Activated CD4-positive, alpha-beta T cell treated with anti-CD3 and anti-CD28 coated beads, Interleukin-2, amount 10 ng/mL, durations not matched to agents 7 days and 5 days (primary cell): ENCODE data around the gene VSX1. TPM values are rescaled to one million over a fixed set of nuclear protein-coding genes. Genes with fewer than 3 reads are reported as not detected.

Source experiments
- CTCF ChIA-PET: fragments of 350-600 bp; sonication (Branson Sonifier 250); formaldehyde crosslinking; loops from one replicate; lab custom pipeline; 2021; ENCODE audit warnings: antibody characterized with exemption; lab: Charles Lee
- POLR2A ChIA-PET: fragments of 350-600 bp; sonication (Branson Sonifier 250); formaldehyde crosslinking; loops from one replicate; lab custom pipeline; 2021; ENCODE audit warnings: antibody characterized with exemption; lab: Charles Lee
- DNase-seq: peaks from one replicate; pipeline ENCODE4 v3.0.0-alpha.2; 2020
- H3K27ac Mint-ChIP-seq: one replicate; pipeline ENCODE4 v1.8.0; 2021; ENCODE audit warnings: mild to moderate bottlenecking, moderate library complexity, mixed read lengths
- H3K27me3 Mint-ChIP-seq: one replicate; pipeline ENCODE4 v1.8.0; 2021; ENCODE audit warnings: mixed read lengths
- H3K36me3 Mint-ChIP-seq: one replicate; pipeline ENCODE4 v1.8.0; 2021; ENCODE audit warnings: low read depth, mixed read lengths
- H3K4me1 Mint-ChIP-seq: one replicate; pipeline ENCODE4 v1.8.0; 2021; ENCODE audit warnings: mixed read lengths
- H3K4me3 Mint-ChIP-seq: one replicate; pipeline ENCODE4 v1.8.0; 2021; ENCODE audit warnings: mild to moderate bottlenecking, moderate library complexity, mixed read lengths
- H3K9me3 Mint-ChIP-seq: one replicate; pipeline ENCODE4 v1.8.0; 2021; ENCODE audit warnings: mixed read lengths
- total RNA-seq, 2 experiments: library from RNA; stranded (reverse); gene quantifications; one replicate each; pipeline ENCODE4 v1.2.3, GENCODE V29; 2021

VSX1 gene
- total RNA-seq, 2 experiments from 2014 or later = not detected

GRCh38 chr20:25071734-25072133, 10.2 kb downstream of the VSX1 start:
- Mint-ChIP-seq H3K27me3 (peaks cover 68% of the 10 kb centered on the region), H3K27ac (no peak overlapping the region), H3K9me3 (no peaks in the 10 kb centered on the region), H3K4me3 (no peak overlapping the region), H3K36me3 (no peaks in the 10 kb centered on the region), H3K4me1 (peaks cover under 1% of the 10 kb centered on the region)
- ChIA-PET POLR2A (no interaction called here), CTCF (interaction anchor here (1.2 kb wide), 1 partner anchor 9 kb away, joined by 4 read pairs; no protein-coding TSS in a partner anchor)
- no peak for DNase-seq

GRCh38 chr20:25070821-25071473, 11.0 kb downstream of the VSX1 start:
- ChIA-PET CTCF (interaction anchor here (0.6 to 1.2 kb wide), 3 partner anchors 8 to 702 kb away, joined by 3 to 4 read pairs (median 3); no protein-coding TSS in a partner anchor), POLR2A (no interaction called here)
- Mint-ChIP-seq H3K9me3 (no peaks in the 10 kb centered on the region), H3K27ac (no peak overlapping the region), H3K36me3 (no peaks in the 10 kb centered on the region), H3K4me1 (peaks cover 1% of the 10 kb centered on the region), H3K27me3 (peaks cover 61% of the 10 kb centered on the region), H3K4me3 (no peak overlapping the region)
- no peak for DNase-seq

- no peak overlapping the region for H3K4me3 Mint-ChIP-seq
- DNase-seq = no peak
- H3K27me3 Mint-ChIP-seq = peaks cover 38% of the 10 kb centered on the region
- peaks cover 3% of the 10 kb centered on the region for H3K4me1 Mint-ChIP-seq
- CTCF ChIA-PET = interaction anchor here (1.0 kb wide), 1 partner anchor 11 kb away, joined by 3 read pairs; no protein-coding TSS in a partner anchor
- H3K9me3 Mint-ChIP-seq = no peaks in the 10 kb centered on the region
- H3K36me3 Mint-ChIP-seq = no peaks in the 10 kb centered on the region
- POLR2A ChIA-PET = no interaction called here
- H3K27ac Mint-ChIP-seq = no peak overlapping the region
Observed at GRCh38 chr20:25067102-25067987, 14.6 kb downstream of the VSX1 start.

- Mint-ChIP-seq H3K4me1 (peaks cover 3% of the 10 kb centered on the region), H3K36me3 (no peaks in the 10 kb centered on the region), H3K27ac (no peak overlapping the region), H3K27me3 (peaks cover 33% of the 10 kb centered on the region), H3K4me3 (no peak overlapping the region), H3K9me3 (no peaks in the 10 kb centered on the region)
- ChIA-PET POLR2A (no interaction called here), CTCF (interaction anchor here (1.2 to 5.6 kb wide), 2 partner anchors 71 to 85 kb away, joined by 3 to 50 read pairs; no protein-coding TSS in a partner anchor)
- no peak for DNase-seq
Observed at GRCh38 chr20:25066386-25066785, 15.6 kb downstream of the VSX1 start.

DNA sequence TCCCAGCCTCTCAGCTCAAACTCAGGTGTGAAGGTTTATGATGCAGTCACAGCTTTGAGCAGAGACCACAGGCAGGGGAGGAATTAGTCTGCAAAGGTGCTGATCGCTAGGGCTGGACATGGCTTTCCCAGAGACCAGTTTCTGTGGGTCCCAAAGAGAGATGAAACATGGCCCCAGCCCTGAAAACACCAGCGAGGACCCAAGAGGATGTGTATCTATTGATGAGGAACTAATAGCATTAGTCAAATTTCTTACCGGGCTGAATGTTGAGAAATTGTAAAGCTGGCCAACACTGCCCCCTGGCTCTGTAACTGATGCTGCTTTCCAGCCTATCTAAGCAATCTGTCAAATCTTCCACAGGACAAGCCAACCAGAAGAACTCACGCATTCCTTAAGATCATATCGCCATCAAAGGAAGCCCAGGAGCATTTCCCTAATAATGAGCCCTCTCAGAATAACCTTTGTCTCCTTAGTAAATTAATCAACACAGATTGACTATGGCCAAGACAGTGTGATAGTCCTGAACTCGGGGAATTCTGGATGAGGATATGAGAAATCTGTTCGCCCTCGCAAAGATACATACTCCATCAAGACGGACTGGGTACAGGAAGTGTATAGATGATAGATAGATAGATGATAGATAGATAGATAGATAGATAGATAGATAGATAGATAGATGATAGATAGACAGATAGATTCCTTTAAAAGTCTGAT, 16.2 kb downstream of the VSX1 start:
- POLR2A ChIA-PET = no interaction called here

GRCh38 chr20:25065072-25065624, 16.8 kb downstream of the VSX1 start:
- H3K27me3 Mint-ChIP-seq = peaks cover 33% of the 10 kb centered on the region
- ChIA-PET CTCF (interaction anchor here (0.8 to 5.6 kb wide), 6 partner anchors 32 to 147 kb away, joined by 3 to 50 read pairs (median 4); no protein-coding TSS in a partner anchor), POLR2A (no interaction called here)
- no peak overlapping the region for H3K4me3 Mint-ChIP-seq
- H3K36me3 Mint-ChIP-seq = no peaks in the 10 kb centered on the region
- no peak overlapping the region for H3K27ac Mint-ChIP-seq
- peaks cover 8% of the 10 kb centered on the region for H3K4me1 Mint-ChIP-seq
- H3K9me3 Mint-ChIP-seq = no peaks in the 10 kb centered on the region
- DNase-seq = no peak

More for the DNA sequence above, 16.2 kb downstream of the VSX1 start:
- Mint-ChIP-seq H3K36me3 (no peaks in the 10 kb centered on the region), H3K27me3 (peaks cover 33% of the 10 kb centered on the region), H3K4me1 (peaks cover 3% of the 10 kb centered on the region), H3K4me3 (no peak overlapping the region), H3K27ac (no peak overlapping the region), H3K9me3 (no peaks in the 10 kb centered on the region)
- peak; percentile 69 for DNase-seq
- CTCF ChIA-PET = interaction anchor here (0.8 to 5.6 kb wide), 4 partner anchors 61 to 84 kb away, joined by 3 to 50 read pairs (median 3); no protein-coding TSS in a partner anchor

GRCh38 chr20:25064561-25065071, 17.3 kb downstream of the VSX1 start:
- Mint-ChIP-seq H3K4me3 (no peak overlapping the region), H3K9me3 (no peaks in the 10 kb centered on the region), H3K4me1 (peaks cover 11% of the 10 kb centered on the region), H3K27ac (no peak overlapping the region), H3K27me3 (peaks cover 28% of the 10 kb centered on the region), H3K36me3 (no peaks in the 10 kb centered on the region)
- no peak for DNase-seq
- ChIA-PET CTCF (interaction anchor here (1.3 to 5.6 kb wide), 4 partner anchors 31 to 147 kb away, joined by 3 to 50 read pairs (median 6); no protein-coding TSS in a partner anchor), POLR2A (no interaction called here)

DNA sequence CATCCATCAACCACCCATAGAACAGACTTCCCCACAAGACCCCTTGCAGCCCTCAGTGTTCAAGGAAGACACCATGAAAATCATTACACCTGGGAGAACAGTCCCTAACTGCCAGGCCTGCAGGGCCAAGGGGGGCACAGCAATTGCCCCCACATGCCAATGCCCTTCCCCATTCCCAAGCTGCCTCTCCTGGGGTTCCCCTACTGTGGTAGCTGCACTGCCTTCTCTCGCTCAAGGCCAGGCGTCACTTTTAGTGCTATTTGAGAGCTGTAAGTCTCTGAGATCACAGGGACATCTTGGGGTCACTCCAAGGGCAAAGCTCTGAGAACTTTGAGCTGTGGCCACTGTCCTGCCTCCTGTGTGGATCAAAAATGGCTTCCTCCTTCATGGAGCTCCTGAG, 18.0 kb downstream of the VSX1 start:
- DNase-seq = no peak
- H3K9me3 Mint-ChIP-seq = no peaks in the 10 kb centered on the region
- H3K4me3 Mint-ChIP-seq = no peak overlapping the region
- peaks cover 17% of the 10 kb centered on the region for H3K4me1 Mint-ChIP-seq
- H3K36me3 Mint-ChIP-seq = no peaks in the 10 kb centered on the region
- peaks cover 23% of the 10 kb centered on the region for H3K27me3 Mint-ChIP-seq
- POLR2A ChIA-PET = no interaction called here
- CTCF ChIA-PET = interaction anchor here (1.5 to 5.6 kb wide), 3 partner anchors 31 to 146 kb away, joined by 4 to 50 read pairs (median 9); no protein-coding TSS in a partner anchor
- no peak overlapping the region for H3K27ac Mint-ChIP-seq

DNA sequence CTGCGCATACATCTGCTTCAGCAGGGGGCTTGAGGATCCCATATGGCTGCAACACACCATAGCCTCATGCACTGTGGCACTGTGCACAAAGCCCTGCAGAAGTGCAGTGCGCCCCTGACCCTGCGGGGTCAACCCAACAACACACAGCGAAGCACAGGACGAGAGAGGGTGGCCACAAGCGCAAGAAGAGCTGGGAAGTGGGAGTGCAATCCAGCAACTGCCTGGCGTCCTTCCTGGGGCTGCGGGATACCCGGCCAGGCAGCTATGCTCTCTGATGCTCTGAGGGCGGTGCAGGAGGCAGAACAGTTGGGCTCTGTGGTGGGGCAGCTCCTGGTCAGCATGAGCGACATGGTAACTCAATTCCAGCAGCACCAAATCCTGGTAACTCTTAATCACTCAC, 18.4 kb downstream of the VSX1 start:
- Mint-ChIP-seq H3K27me3 (peaks cover 22% of the 10 kb centered on the region), H3K4me3 (no peak overlapping the region), H3K27ac (no peak overlapping the region), H3K36me3 (no peaks in the 10 kb centered on the region), H3K4me1 (peaks cover 20% of the 10 kb centered on the region), H3K9me3 (no peaks in the 10 kb centered on the region)
- ChIA-PET POLR2A (no interaction called here), CTCF (interaction anchor here (1.5 to 5.6 kb wide), 4 partner anchors 8 to 146 kb away, joined by 4 to 50 read pairs (median 6); no protein-coding TSS in a partner anchor)
- no peak for DNase-seq

GRCh38 chr20:25062841-25063240, 19.1 kb downstream of the VSX1 start:
- Mint-ChIP-seq H3K9me3 (no peaks in the 10 kb centered on the region), H3K4me3 (no peak overlapping the region), H3K4me1 (peaks cover 20% of the 10 kb centered on the region), H3K27ac (no peak overlapping the region), H3K27me3 (peaks cover 18% of the 10 kb centered on the region), H3K36me3 (no peaks in the 10 kb centered on the region)
- ChIA-PET CTCF (interaction anchor here (1.1 to 5.6 kb wide), 5 partner anchors 9 to 145 kb away, joined by 3 to 50 read pairs (median 4); no protein-coding TSS in a partner anchor), POLR2A (no interaction called here)
- DNase-seq = no peak

GRCh38 chr20:25061821-25062530, 20.0 kb downstream of the VSX1 start:
- Mint-ChIP-seq H3K36me3 (no peaks in the 10 kb centered on the region), H3K4me3 (no peak overlapping the region), H3K4me1 (peaks cover 20% of the 10 kb centered on the region), H3K9me3 (no peaks in the 10 kb centered on the region), H3K27ac (no peak overlapping the region), H3K27me3 (peaks cover 18% of the 10 kb centered on the region)
- ChIA-PET POLR2A (no interaction called here), CTCF (interaction anchor here (1.1 to 5.6 kb wide), 5 partner anchors 9 to 144 kb away, joined by 3 to 50 read pairs (median 4); no protein-coding TSS in a partner anchor)
- DNase-seq = no peak
